HEK293 (cell line): ENCODE results near the gene CHMP4B.

ENCODE experiments used
- CTCF ChIP-seq: fragments of 450-650 bp; formaldehyde crosslinking; IDR thresholded peaks from 2 replicates; pipeline ENCODE4 v1.5.1; 2016; ENCODE audit warnings: missing biosample characterization, missing genetic modification characterization
- GLIS1 ChIP-seq: fragments of 450-650 bp; formaldehyde crosslinking; IDR thresholded peaks from 2 replicates; pipeline ENCODE4 v1.5.1; 2016; ENCODE audit warnings: missing biosample characterization, missing genetic modification characterization
- PBX3 ChIP-seq: sonication (generic); formaldehyde crosslinking; IDR thresholded peaks from 2 replicates; pipeline ENCODE4 v1.8.1; 2022; ENCODE audit warnings: mild to moderate bottlenecking, moderate library complexity, missing genetic modification reagents
- REST ChIP-seq: fragments of 450-650 bp; formaldehyde crosslinking; IDR thresholded peaks from 2 replicates; pipeline ENCODE4 v1.5.1; 2016; ENCODE audit warnings: missing biosample characterization, missing genetic modification characterization
- YY1 ChIP-seq: fragments of 450-650 bp; formaldehyde crosslinking; IDR thresholded peaks from 2 replicates; pipeline ENCODE4 v1.5.1; 2018; ENCODE audit warnings: missing biosample characterization, missing genetic modification characterization
- ZFHX2 ChIP-seq: fragments of 450-650 bp; formaldehyde crosslinking; conservative IDR thresholded peaks from 2 replicates; pipeline ENCODE4 v1.5.1; 2016; ENCODE audit warnings: missing biosample characterization, missing genetic modification characterization
- ZNF169 ChIP-seq: fragments of 450-650 bp; formaldehyde crosslinking; IDR thresholded peaks from 2 replicates; pipeline ENCODE4 v1.5.1; 2016; ENCODE audit warnings: missing biosample characterization, missing genetic modification characterization
- ZNF24 ChIP-seq: fragments of 450-650 bp; formaldehyde crosslinking; IDR thresholded peaks from 2 replicates; pipeline ENCODE4 v1.5.1; 2016; ENCODE audit warnings: missing biosample characterization, missing genetic modification characterization
- ZNF311 ChIP-seq: fragments of 450-650 bp; formaldehyde crosslinking; IDR thresholded peaks from 2 replicates; pipeline ENCODE4 v1.5.1; 2017; ENCODE audit warnings: missing biosample characterization, missing genetic modification characterization, borderline replicate concordance
- ZNF37A ChIP-seq: fragments of 450-650 bp; IDR thresholded peaks from 2 replicates; pipeline ENCODE4 v1.5.1; 2018; ENCODE audit warnings: missing biosample characterization, missing genetic modification characterization
- ZNF768 ChIP-seq: fragments of 450-650 bp; formaldehyde crosslinking; IDR thresholded peaks from 2 replicates; pipeline ENCODE4 v1.5.1; 2018; ENCODE audit warnings: missing biosample characterization, mild to moderate bottlenecking, missing genetic modification characterization
- ZNF830 ChIP-seq: fragments of 450-650 bp; IDR thresholded peaks from 2 replicates; pipeline ENCODE4 v1.5.0; 2018; ENCODE audit warnings: missing biosample characterization, missing genetic modification characterization, low read depth, mild to moderate bottlenecking, moderate library complexity

- TF ChIP-seq PBX3 (no peak), ZNF169 (tag by site-specific recombination) (no peak), CTCF (tag by site-specific recombination) (no peak), ZNF37A (tag by site-specific recombination) (no peak), REST (tag by site-specific recombination) (no peak), ZNF24 (no peak), GLIS1 (tag by site-specific recombination) (no peak), ZNF311 (tag by site-specific recombination) (no peak), YY1 (no peak), ZFHX2 (no peak), ZNF830 (tag by site-specific recombination) (no peak), ZNF768 (tag by site-specific recombination) (no peak)
Measured at GRCh38 chr20:33865761-33866370, 54.7 kb downstream of the CHMP4B start.
